ENCODE data around the gene VWA3A. TPM values are rescaled to one million over a fixed set of nuclear protein-coding genes. Genes with fewer than 3 reads are reported as not detected.

The VWA3A gene
- total RNA-seq, 1 donor from 2014 or later = 0.25 TPM

GRCh38 chr16:22202261-22202637 lies 109.9 kb downstream of the VWA3A start:
- DNase-seq = no peak
- H3K27ac ChIP-seq (replicated peaks) = no peak overlapping the region
- no peaks in the 10 kb centered on the region for H3K9me3 ChIP-seq (replicated peaks)
- peaks cover 23% of the 10 kb centered on the region for H3K4me1 ChIP-seq
- intact Hi-C loops (cut with micrococcal nuclease) = no loop called here
- no peaks in the 10 kb centered on the region for H3K36me3 ChIP-seq
- TF ChIP-seq CTCF (IDR thresholded peaks at IDR 0.05; ENCODE audit: borderline replicate concordance) = no peak
- H3K27me3 ChIP-seq (ENCODE audit: low read depth) = no peaks in the 10 kb centered on the region
- H3K4me3 ChIP-seq = no peak overlapping the region

GRCh38 chr16:22203091-22203490 lies 110.8 kb downstream of the VWA3A start:
- Histone ChIP-seq H3K9me3 (replicated peaks) (no peaks in the 10 kb centered on the region), H3K27me3 (ENCODE audit: low read depth) (no peaks in the 10 kb centered on the region), H3K4me3 (no peak overlapping the region), H3K4me1 (peaks cover 31% of the 10 kb centered on the region), H3K27ac (replicated peaks) (no peak overlapping the region), H3K36me3 (no peaks in the 10 kb centered on the region)
- intact Hi-C loops (cut with micrococcal nuclease) = no loop called here
- TF ChIP-seq CTCF (IDR thresholded peaks at IDR 0.05; ENCODE audit: borderline replicate concordance) = no peak
- no peak for DNase-seq

- Histone ChIP-seq H3K4me3 (no peak overlapping the region), H3K36me3 (no peaks in the 10 kb centered on the region), H3K27me3 (ENCODE audit: low read depth) (no peaks in the 10 kb centered on the region), H3K4me1 (peaks cover 42% of the 10 kb centered on the region), H3K27ac (replicated peaks) (no peak overlapping the region), H3K9me3 (replicated peaks) (no peaks in the 10 kb centered on the region)
- DNase-seq = no peak
- TF ChIP-seq CTCF (IDR thresholded peaks at IDR 0.05; ENCODE audit: borderline replicate concordance) = no peak
- intact Hi-C loops (cut with micrococcal nuclease) = no loop called here
Observed at GRCh38 chr16:22204091-22204655, 111.8 kb downstream of the VWA3A start.

GRCh38 chr16:22205577-22206012 lies 113.3 kb downstream of the VWA3A start:
- intact Hi-C loops (cut with micrococcal nuclease) = no loop called here
- no peak for TF ChIP-seq CTCF (IDR thresholded peaks at IDR 0.05; ENCODE audit: borderline replicate concordance)
- no peaks in the 10 kb centered on the region for H3K9me3 ChIP-seq (replicated peaks)
- H3K36me3 ChIP-seq = no peaks in the 10 kb centered on the region
- H3K27me3 ChIP-seq (ENCODE audit: low read depth) = no peaks in the 10 kb centered on the region
- H3K27ac ChIP-seq (replicated peaks) = peak overlapping the region; percentile 98
- DNase-seq = no peak
- peak overlapping the region; percentile 95 for H3K4me3 ChIP-seq
- peaks cover 56% of the 10 kb centered on the region for H3K4me1 ChIP-seq

GRCh38 chr16:22206013-22206841 lies 113.9 kb downstream of the VWA3A start, which contains the start of gene EEF2K:
TSS of gene EEF2K (plus strand) at chr16:22206278. CDS start at chr16:22225730, 19,452 bp downstream.
- intact Hi-C loops (cut with micrococcal nuclease) = no loop called here
- H3K27ac ChIP-seq (replicated peaks) = peak within 1 kb of the TSS; percentile 98
- peaks cover 4% of the 10 kb centered on the region for H3K9me3 ChIP-seq (replicated peaks)
- H3K4me1 ChIP-seq = peaks cover 63% of the 10 kb centered on the region
- no peaks in the 10 kb centered on the region for H3K27me3 ChIP-seq (ENCODE audit: low read depth)
- no peaks in the 10 kb centered on the region for H3K36me3 ChIP-seq
- peak within 1 kb of the TSS; percentile 95 for H3K4me3 ChIP-seq
- peak; percentile 94 for DNase-seq
- TF ChIP-seq CTCF (IDR thresholded peaks at IDR 0.05; ENCODE audit: borderline replicate concordance) = peak; percentile 94

Other genes starting within 250 kb of the VWA3A start
- gene NPIPB4, start 234.8 kb upstream of the VWA3A start, total RNA-seq = 24.1 TPM
- gene UQCRC2, start 139.2 kb upstream of the VWA3A start, total RNA-seq = 964 TPM
- gene PDZD9, start 91.4 kb upstream of the VWA3A start, total RNA-seq = not detected
- gene MOSMO, start 84.4 kb upstream of the VWA3A start, total RNA-seq = 12.1 TPM
- 0.08 TPM for gene SDR42E2, start 70.0 kb downstream of the VWA3A start, total RNA-seq
- gene EEF2K, start 113.7 kb downstream of the VWA3A start, total RNA-seq = 22.1 TPM
- gene POLR3E, start 204.9 kb downstream of the VWA3A start, total RNA-seq = 38.4 TPM